Brain microvascular endothelial cell (primary cell): Measurements from ENCODE around the gene ANKRD55.

ENCODE experiments used
- DNase-seq: peaks from one replicate; pipeline ENCODE4 v3.0.0-alpha.2; 2020
- H3K27ac ChIP-seq: fragments of 250-450 bp; sonication (Bioruptor Pico); 2 replicates; pipeline ENCODE4 v1.5.1; 2020; ENCODE audit warnings: mild to moderate bottlenecking, moderate library complexity
- H3K27me3 ChIP-seq: fragments of 250-450 bp; sonication (Bioruptor Pico); replicated peaks from 2 replicates; pipeline ENCODE4 v1.5.1; 2020; ENCODE audit warnings: mild to moderate bottlenecking
- H3K36me3 ChIP-seq: fragments of 250-450 bp; sonication (Bioruptor Pico); replicated peaks from 2 replicates; pipeline ENCODE4 v1.5.1; 2020; ENCODE audit warnings: mild to moderate bottlenecking
- H3K4me3 ChIP-seq: 2 replicates; pipeline ENCODE4 v1.5.1; 2011; ENCODE audit warnings: low read depth, mild to moderate bottlenecking, control low read depth, low read length, moderate library complexity
- CTCF ChIP-seq: IDR thresholded peaks from 2 replicates; pipeline ENCODE4 v1.5.1; 2011; ENCODE audit warnings: low read depth, mild to moderate bottlenecking, moderate library complexity, low read length, control low read depth, inconsistent platforms; ENCODE audit errors: missing control alignments
- in situ Hi-C: cut with HindIII; loops from 2 replicates; pipeline ENCODE4 v1.10.0; 2017; ENCODE audit warnings: low sequenced_read_pairs, low pct_ligation_motif_present

The ANKRD55 gene

GRCh38 chr5:56054666-56055065, 178.5 kb downstream of the ANKRD55 start:
- H3K4me3 ChIP-seq: no peak overlapping the region
- no peak for TF ChIP-seq CTCF
- H3K27me3 ChIP-seq: no peaks in the 10 kb centered on the region
- in situ Hi-C loops: no loop called here
- no peak for DNase-seq
- H3K27ac ChIP-seq: no peak overlapping the region
- no peaks in the 10 kb centered on the region for H3K36me3 ChIP-seq

GRCh38 chr5:56053363-56053762, 179.8 kb downstream of the ANKRD55 start:
- in situ Hi-C loops: no loop called here
- DNase-seq: no peak
- no peak for TF ChIP-seq CTCF
- Histone ChIP-seq H3K36me3 (no peaks in the 10 kb centered on the region), H3K27me3 (no peaks in the 10 kb centered on the region), H3K4me3 (no peak overlapping the region), H3K27ac (no peak overlapping the region)

DNA sequence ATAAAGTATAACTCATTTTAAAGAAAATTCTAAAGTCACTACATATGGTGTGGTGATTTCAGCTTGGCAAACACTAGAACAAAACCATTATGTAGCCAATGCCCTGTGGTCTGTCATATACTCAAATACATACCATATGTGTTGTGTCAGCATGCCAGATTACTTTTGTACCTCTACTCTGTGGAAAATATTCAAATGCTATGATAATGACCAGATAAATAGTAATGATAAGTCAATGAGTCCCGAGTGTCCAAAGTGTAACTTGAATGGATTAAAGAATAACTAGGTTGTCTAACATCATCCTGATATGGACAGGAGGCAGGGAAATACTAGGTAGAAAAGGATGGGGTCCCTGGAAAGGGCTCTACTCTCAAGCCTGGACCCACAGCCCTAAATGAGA, 180.4 kb downstream of the ANKRD55 start:
- H3K27ac ChIP-seq: no peak overlapping the region
- no peak for DNase-seq
- in situ Hi-C loops: no loop called here
- no peak overlapping the region for H3K4me3 ChIP-seq
- H3K36me3 ChIP-seq: no peaks in the 10 kb centered on the region
- no peaks in the 10 kb centered on the region for H3K27me3 ChIP-seq
- no peak for TF ChIP-seq CTCF

GRCh38 chr5:56050551-56051255, 182.4 kb downstream of the ANKRD55 start:
- no peak overlapping the region for H3K27ac ChIP-seq
- no peaks in the 10 kb centered on the region for H3K36me3 ChIP-seq
- no peak for DNase-seq
- TF ChIP-seq CTCF: no peak
- H3K27me3 ChIP-seq: no peaks in the 10 kb centered on the region
- no peak overlapping the region for H3K4me3 ChIP-seq
- in situ Hi-C loops: no loop called here
